ENCODE results near the gene AP3D1. TPM values are rescaled to one million over a fixed set of nuclear protein-coding genes. Genes with fewer than 3 reads are reported as not detected.

The AP3D1 gene
- total RNA-seq, 1 donor from 2014 or later = 50.9 TPM

DNA sequence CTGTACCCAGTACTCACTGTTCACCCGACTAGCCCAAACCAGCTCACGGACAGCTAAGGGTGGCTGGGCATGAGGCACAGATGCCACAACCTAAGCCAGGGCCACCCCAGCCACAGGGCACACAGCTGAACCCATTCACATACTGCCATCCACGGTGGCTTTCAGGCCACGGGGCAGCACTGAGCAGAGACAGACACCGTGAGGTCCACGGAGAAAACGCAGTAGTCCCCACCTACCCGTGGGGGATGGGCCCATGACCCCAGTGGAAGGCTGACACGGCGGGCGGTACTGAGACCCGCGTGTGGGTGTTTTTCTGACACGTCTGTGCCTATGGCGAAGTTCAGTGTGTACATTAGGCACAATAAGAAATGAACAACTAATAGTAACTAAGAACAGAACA lies 29.1 kb downstream of the AP3D1 start:
- Mint-ChIP-seq H3K27me3 (ENCODE audit: insufficient read depth, low read depth) (peaks cover 5% of the 10 kb centered on the region), H3K4me3 (no peak overlapping the region), H3K27ac (no peak overlapping the region), H3K9me3 (no peaks in the 10 kb centered on the region), H3K36me3 (peaks cover 11% of the 10 kb centered on the region), H3K4me1 (no peaks in the 10 kb centered on the region)
- Histone ChIP-seq H3F3A (ENCODE audit: low read depth) (peaks cover 4% of the 10 kb centered on the region), H3K27ac (no peak overlapping the region), H3K79me2 (ENCODE audit: low read depth) (no peaks in the 10 kb centered on the region), H4K20me1 (ENCODE audit: low read depth) (peaks cover 47% of the 10 kb centered on the region), H3K4me1 (no peaks in the 10 kb centered on the region), H3K9ac (no peak overlapping the region), H3K4me2 (no peak overlapping the region), H3K27me3 (no peaks in the 10 kb centered on the region), H3K4me3 (no peak overlapping the region), H3K9me3 (ENCODE audit: low read depth) (no peaks in the 10 kb centered on the region), H2AFZ (replicated peaks) (no peak overlapping the region), H3K36me3 (no peaks in the 10 kb centered on the region)
- no peak for DNase-seq (ENCODE audit: low spot score)
- no peak for TF ChIP-seq EZH2phosphoT487 (IDR thresholded peaks at IDR 0.05)
- no peak for TF ChIP-seq EZH2 (IDR thresholded peaks at IDR 0.05)
- TF ChIP-seq CTCF (IDR thresholded peaks at IDR 0.05) = no peak

- Histone ChIP-seq H2AFZ (replicated peaks) (no peak overlapping the region), H3K27me3 (no peaks in the 10 kb centered on the region), H3K9me3 (ENCODE audit: low read depth) (no peaks in the 10 kb centered on the region), H3K9ac (no peak overlapping the region), H3K4me3 (no peak overlapping the region), H3K4me1 (no peaks in the 10 kb centered on the region), H3K27ac (no peak overlapping the region), H3K36me3 (no peaks in the 10 kb centered on the region), H4K20me1 (ENCODE audit: low read depth) (peaks cover 42% of the 10 kb centered on the region), H3F3A (ENCODE audit: low read depth) (peaks cover 4% of the 10 kb centered on the region), H3K79me2 (ENCODE audit: low read depth) (no peaks in the 10 kb centered on the region), H3K4me2 (no peak overlapping the region)
- DNase-seq (ENCODE audit: low spot score) = no peak
- no peak overlapping the region for H3K27ac Mint-ChIP-seq
- H3K9me3 Mint-ChIP-seq = no peaks in the 10 kb centered on the region
- peaks cover 11% of the 10 kb centered on the region for H3K36me3 Mint-ChIP-seq
- no peak overlapping the region for H3K4me3 Mint-ChIP-seq
- H3K4me1 Mint-ChIP-seq = no peaks in the 10 kb centered on the region
- no peak for TF ChIP-seq CTCF (IDR thresholded peaks at IDR 0.05)
- no peak for TF ChIP-seq EZH2 (IDR thresholded peaks at IDR 0.05)
- TF ChIP-seq EZH2phosphoT487 (IDR thresholded peaks at IDR 0.05) = no peak
- H3K27me3 Mint-ChIP-seq (ENCODE audit: insufficient read depth, low read depth) = peaks cover 5% of the 10 kb centered on the region
These were observed 29.8 kb downstream of the AP3D1 start for GRCh38 chr19:2121416-2122051.

GRCh38 chr19:2120821-2121220 lies 30.5 kb downstream of the AP3D1 start:
- Histone ChIP-seq H3K79me2 (ENCODE audit: low read depth) (no peaks in the 10 kb centered on the region), H3F3A (ENCODE audit: low read depth) (peaks cover 4% of the 10 kb centered on the region), H3K9me3 (ENCODE audit: low read depth) (no peaks in the 10 kb centered on the region), H2AFZ (replicated peaks) (no peak overlapping the region), H4K20me1 (ENCODE audit: low read depth) (peaks cover 42% of the 10 kb centered on the region), H3K27me3 (no peaks in the 10 kb centered on the region), H3K4me3 (no peak overlapping the region), H3K36me3 (no peaks in the 10 kb centered on the region), H3K4me2 (no peak overlapping the region), H3K9ac (no peak overlapping the region), H3K4me1 (no peaks in the 10 kb centered on the region), H3K27ac (no peak overlapping the region)
- Mint-ChIP-seq H3K36me3 (peaks cover 11% of the 10 kb centered on the region), H3K27ac (no peak overlapping the region), H3K4me3 (no peak overlapping the region), H3K4me1 (no peaks in the 10 kb centered on the region), H3K27me3 (ENCODE audit: insufficient read depth, low read depth) (peaks cover 5% of the 10 kb centered on the region), H3K9me3 (no peaks in the 10 kb centered on the region)
- DNase-seq (ENCODE audit: low spot score) = no peak
- TF ChIP-seq EZH2phosphoT487 (IDR thresholded peaks at IDR 0.05) (no peak), CTCF (IDR thresholded peaks at IDR 0.05) (no peak), EZH2 (IDR thresholded peaks at IDR 0.05) (no peak)

Data from neural progenitor cell (in vitro differentiated cells).